CD4-positive, alpha-beta T cell (primary cell): ENCODE measurements around the gene AXIN1. TPM values are rescaled to one million over a fixed set of nuclear protein-coding genes. Genes with fewer than 3 reads are reported as not detected.
"Not testable (repeated sequence)": the region's sequence is repeated elsewhere in the genome, so short reads cannot be mapped to it uniquely, and the experiment has no call there.

Experiments used
- ATAC-seq: fragments of 200-7000 bp; cut with Tn5 transposase; one replicate; pipeline ENCODE4 v1.10.0; 2022; ENCODE audit warnings: mild to moderate bottlenecking; ENCODE audit not compliant: poor library complexity
- CTCF ChIA-PET: fragments of 350-600 bp; sonication (Branson Sonifier 250); formaldehyde crosslinking; loops from one replicate; lab custom pipeline; 2021; ENCODE audit warnings: antibody characterized with exemption, inconsistent platforms; lab: Charles Lee
- POLR2A ChIA-PET: fragments of 350-600 bp; sonication (Branson Sonifier 250); formaldehyde crosslinking; loops from one replicate; lab custom pipeline; 2021; ENCODE audit warnings: antibody characterized with exemption, inconsistent platforms; lab: Charles Lee
- DNase-seq, 14 experiments: peaks; one replicate each; pipeline ENCODE4 v3.0.0-alpha.2; 2013 to 2020; ENCODE audit warnings: mixed read lengths in 2 of 14
- H3K27ac ChIP-seq, 2 donors: one replicate each; pipeline versions ENCODE4 v1.5.1 to v1.7.0; 2013; ENCODE audit warnings: low read length in 2 of 2, low read depth in 1 of 2, mild to moderate bottlenecking in 1 of 2
- H3K27me3 ChIP-seq, 2 experiments: 1 replicate in 1 of 2; 2 replicates in 1 of 2; pipeline versions ENCODE4 v1.6.1 to v1.7.0; 2013; ENCODE audit warnings: low read length in 2 of 2, control low read depth in 1 of 2, mild to moderate bottlenecking in 1 of 2, moderate library complexity in 1 of 2; ENCODE audit not compliant: insufficient read depth in 2 of 2, control insufficient read depth in 1 of 2
- H3K36me3 ChIP-seq: one replicate; pipeline ENCODE4 v1.6.1; 2013; ENCODE audit warnings: low read length, control low read depth; ENCODE audit not compliant: insufficient read depth
- H3K4me1 ChIP-seq: one replicate; pipeline ENCODE4 v1.6.1; 2013; ENCODE audit warnings: low read length, control low read depth; ENCODE audit not compliant: insufficient read depth
- H3K4me3 ChIP-seq: one replicate; pipeline ENCODE4 v1.5.1; 2013; ENCODE audit warnings: mild to moderate bottlenecking, low read length, moderate library complexity
- H3K9me3 ChIP-seq, 2 experiments: 1 replicate in 1 of 2; 2 replicates in 1 of 2; pipeline versions ENCODE4 v1.6.1 to v1.7.0; 2013; ENCODE audit warnings: low read length in 2 of 2, mild to moderate bottlenecking in 2 of 2, control low read depth in 1 of 2, moderate library complexity in 1 of 2; ENCODE audit not compliant: control insufficient read depth in 1 of 2, insufficient read depth in 1 of 2
- H3K27ac Mint-ChIP-seq: one replicate; pipeline ENCODE4 v1.8.0; 2020; ENCODE audit warnings: mixed read lengths
- H3K27me3 Mint-ChIP-seq: one replicate; pipeline ENCODE4 v1.8.0; 2021; ENCODE audit warnings: mixed read lengths
- H3K36me3 Mint-ChIP-seq: one replicate; pipeline ENCODE4 v1.8.0; 2021; ENCODE audit warnings: low read depth, mixed read lengths
- H3K4me1 Mint-ChIP-seq: one replicate; pipeline ENCODE4 v1.8.0; 2021; ENCODE audit warnings: low read depth, mixed read lengths
- H3K4me3 Mint-ChIP-seq: one replicate; pipeline ENCODE4 v1.8.0; 2020; ENCODE audit warnings: mild to moderate bottlenecking, mixed read lengths
- H3K9me3 Mint-ChIP-seq: one replicate; pipeline ENCODE4 v1.8.0; 2020; ENCODE audit warnings: mixed read lengths
- CTCF ChIP-seq: fragments of 200-600 bp; IDR thresholded peaks from one replicate; pipeline ENCODE4 v1.8.0; 2022; ENCODE audit warnings: antibody characterized with exemption, mild to moderate bottlenecking
- intact Hi-C, 2 experiments: fragments of 100-400 bp; cut with DNase I in 1 of 2; cut with micrococcal nuclease in 1 of 2; formaldehyde crosslinking; loops; one replicate each; pipeline versions ENCODE4 v1.15.1 to v1.9.0; 2023 to 2025; cut with DNase I, micrococcal nuclease
- total RNA-seq, 174 experiments: library from RNA in 2 of 174; stranded (reverse) in 2 of 174; gene quantifications; one replicate each; pipeline ENCODE4 v1.2.3 and lab custom pipeline; 2021 to 2026

AXIN1 gene
- total RNA-seq, 2 experiments from 2014 or later, result 24.7 to 26.3 TPM

DNA sequence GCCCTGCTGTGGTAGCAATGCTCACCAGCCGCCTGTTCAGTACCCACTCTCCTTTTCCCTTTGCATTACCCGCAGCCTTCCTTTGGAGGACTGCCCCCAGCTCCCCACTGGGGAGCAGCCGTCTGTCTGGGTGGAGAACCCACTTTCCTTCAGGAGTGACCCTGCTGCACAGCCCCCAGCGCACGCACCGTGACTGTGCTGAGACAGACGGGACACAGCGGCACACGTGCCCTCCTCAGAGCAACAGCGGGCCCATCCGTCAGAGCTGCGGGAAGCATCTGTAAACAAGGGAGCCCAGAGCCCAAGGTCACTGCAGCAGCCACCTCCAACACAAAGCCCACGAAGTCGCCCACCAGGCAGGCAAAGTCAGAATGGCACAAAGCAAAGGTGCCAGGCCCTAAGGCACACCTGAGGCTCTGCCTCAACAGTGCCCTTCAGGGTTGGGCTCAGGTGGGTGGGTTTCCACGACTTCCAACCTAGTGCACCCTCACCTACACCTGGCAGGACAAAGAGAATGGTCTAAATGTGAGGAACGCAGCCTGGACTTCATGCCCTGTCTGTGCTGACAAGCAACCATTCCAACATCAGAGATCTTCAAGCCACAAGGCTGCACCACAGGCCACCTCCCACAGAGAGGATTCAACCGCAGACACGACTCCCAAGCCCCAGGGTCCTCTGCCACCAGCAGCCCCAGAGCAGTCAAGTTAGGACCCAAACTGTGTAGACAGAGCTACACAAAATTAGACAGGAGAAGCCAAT is 9.9 kb downstream of the AXIN1 start:
- CTCF ChIA-PET, result interaction anchor here (1.2 to 1.5 kb wide), 2 partner anchors 19 to 106 kb away, joined by 3 read pairs; no protein-coding TSS in a partner anchor
- H3K4me1 Mint-ChIP-seq, result peaks cover 66% of the 10 kb centered on the region

GRCh38 chr16:341974-342336 is 10.6 kb downstream of the AXIN1 start:
- H3K4me3 Mint-ChIP-seq, H3K27ac ChIP-seq, ATAC-seq, H3K9me3 ChIP-seq, H3K9me3 Mint-ChIP-seq, intact Hi-C loops, CTCF ChIA-PET, DNase-seq, H3K27me3 ChIP-seq, H3K4me3 ChIP-seq, H3K27me3 Mint-ChIP-seq: not testable (repeated sequence)
- peaks cover 44% of the 10 kb centered on the region for H3K36me3 ChIP-seq
- Mint-ChIP-seq H3K4me1 (peaks cover 59% of the 10 kb centered on the region), H3K27ac (peak overlapping the region; percentile 43), H3K36me3 (peaks cover 62% of the 10 kb centered on the region)
- H3K4me1 ChIP-seq, result peaks cover 81% of the 10 kb centered on the region
- POLR2A ChIA-PET, result interaction anchor here (0.6 kb wide), 1 partner anchor 103 kb away, joined by 3 read pairs; no protein-coding TSS in a partner anchor

More for the DNA sequence above, 9.9 kb downstream of the AXIN1 start:
- Mint-ChIP-seq H3K27ac (peak overlapping the region; percentile 69), H3K9me3 (no peaks in the 10 kb centered on the region), H3K27me3 (no peaks in the 10 kb centered on the region), H3K4me3 (no peak overlapping the region), H3K36me3 (peaks cover 68% of the 10 kb centered on the region)
- intact Hi-C loops, result no loop called here
- TF ChIP-seq CTCF, result no peak
- Histone ChIP-seq H3K27ac (no peak overlapping the region), H3K4me3 (no peak overlapping the region), H3K27me3 (no peaks in the 10 kb centered on the region), H3K4me1 (peaks cover 83% of the 10 kb centered on the region), H3K9me3 (no peaks in the 10 kb centered on the region), H3K36me3 (peaks cover 51% of the 10 kb centered on the region)
- ATAC-seq, result peak; percentile 40
- POLR2A ChIA-PET, result interaction anchor here (0.6 to 1.6 kb wide), 5 partner anchors 9 to 108 kb away, joined by 3 to 7 read pairs (median 4); partner anchors contain the start of genes AXIN1 and FAM234A
- no peak for DNase-seq

GRCh38 chr16:341095-341973 is 11.2 kb downstream of the AXIN1 start:
- POLR2A ChIA-PET, result interaction anchor here (0.7 to 0.9 kb wide), 2 partner anchors 8 to 105 kb away, joined by 3 read pairs; no protein-coding TSS in a partner anchor

More at GRCh38 chr16:341095-341973, 11.2 kb downstream of the AXIN1 start:
- Mint-ChIP-seq H3K4me1 (peaks cover 56% of the 10 kb centered on the region), H3K27ac (peak overlapping the region; percentile 43), H3K36me3 (peaks cover 55% of the 10 kb centered on the region)
- intact Hi-C loops, H3K4me3 Mint-ChIP-seq, H3K27me3 Mint-ChIP-seq, H3K9me3 ChIP-seq, DNase-seq, H3K9me3 Mint-ChIP-seq, H3K27me3 ChIP-seq, H3K27ac ChIP-seq, CTCF ChIA-PET, H3K4me3 ChIP-seq, ATAC-seq: not testable (repeated sequence)
- Histone ChIP-seq H3K36me3 (peaks cover 38% of the 10 kb centered on the region), H3K4me1 (peaks cover 77% of the 10 kb centered on the region)
